Measurements from ENCODE around the gene DHX30.

The DHX30 gene

GRCh38 chr3:47792699-47793098 is 10.2 kb upstream of the DHX30 start:
- WGBS (ENCODE audit: extremely low coverage, insufficient coverage, low lambda C conversion rate), result no CpG with 5 or more reads among the region's 2 CpGs
- H3K27ac ChIP-seq (ENCODE audit: low read depth, low read length), result no peak overlapping the region

GRCh38 chr3:47794544-47794943 is 8.4 kb upstream of the DHX30 start:
- H3K27ac ChIP-seq (ENCODE audit: low read depth, low read length), result no peak overlapping the region
- no peaks in the 10 kb centered on the region for H3K4me1 ChIP-seq (ENCODE audit: control insufficient read depth, low read depth, low read length)
- no peaks in the 10 kb centered on the region for H3K36me3 ChIP-seq (ENCODE audit: control insufficient read depth, insufficient read depth, low read length)
- no peak overlapping the region for H3K4me3 ChIP-seq (ENCODE audit: low read length)
- H3K4me2 ChIP-seq (ENCODE audit: low read length), result no peak overlapping the region
- H3K79me2 ChIP-seq (ENCODE audit: control insufficient read depth, insufficient read depth, low read length), result no peaks in the 10 kb centered on the region
- H3K79me1 ChIP-seq (ENCODE audit: low read length), result no peaks in the 10 kb centered on the region
- no peak overlapping the region for H3K4ac ChIP-seq (ENCODE audit: low read depth, low read length)
- H2BK120ac ChIP-seq (ENCODE audit: low read depth, low read length), result no peak overlapping the region
- H4K5ac ChIP-seq (ENCODE audit: low read length), result no peak overlapping the region
- no peak overlapping the region for H2AK5ac ChIP-seq (ENCODE audit: low read length)
- no peak overlapping the region for H4K8ac ChIP-seq (ENCODE audit: low read depth, low read length)
- H2BK5ac ChIP-seq (ENCODE audit: low read length), result no peak overlapping the region
- DNase-seq, result no peak
- H3K18ac ChIP-seq (ENCODE audit: low read length), result no peak overlapping the region
- no peak overlapping the region for H3K23ac ChIP-seq (ENCODE audit: low read length)
- no peaks in the 10 kb centered on the region for H3K27me3 ChIP-seq (ENCODE audit: insufficient read depth, low read length, poor library complexity)
- H3K56ac ChIP-seq (ENCODE audit: low read length), result no peak overlapping the region
- H2BK15ac ChIP-seq (replicated peaks; ENCODE audit: low read depth), result no peak overlapping the region
- WGBS (ENCODE audit: extremely low coverage, insufficient coverage, low lambda C conversion rate), result no CpG with 5 or more reads among the region's 4 CpGs
- no peak overlapping the region for H3K9ac ChIP-seq (ENCODE audit: low read length)

More at GRCh38 chr3:47792699-47793098, 10.2 kb upstream of the DHX30 start:
- H3K4me3 ChIP-seq (ENCODE audit: low read length), result no peak overlapping the region
- no peak overlapping the region for H4K8ac ChIP-seq (ENCODE audit: low read depth, low read length)
- no peaks in the 10 kb centered on the region for H3K36me3 ChIP-seq (ENCODE audit: control insufficient read depth, insufficient read depth, low read length)
- no peak overlapping the region for H2BK120ac ChIP-seq (ENCODE audit: low read depth, low read length)
- no peak overlapping the region for H3K4ac ChIP-seq (ENCODE audit: low read depth, low read length)
- no peak overlapping the region for H2BK5ac ChIP-seq (ENCODE audit: low read length)
- no peak overlapping the region for H3K18ac ChIP-seq (ENCODE audit: low read length)
- no peaks in the 10 kb centered on the region for H3K4me1 ChIP-seq (ENCODE audit: control insufficient read depth, low read depth, low read length)
- H3K4me2 ChIP-seq (ENCODE audit: low read length), result no peak overlapping the region
- H3K23ac ChIP-seq (ENCODE audit: low read length), result no peak overlapping the region
- no peaks in the 10 kb centered on the region for H3K79me1 ChIP-seq (ENCODE audit: low read length)
- H3K56ac ChIP-seq (ENCODE audit: low read length), result no peak overlapping the region
- H2AK5ac ChIP-seq (ENCODE audit: low read length), result no peak overlapping the region
- H2BK15ac ChIP-seq (replicated peaks; ENCODE audit: low read depth), result no peak overlapping the region
- no peak overlapping the region for H4K5ac ChIP-seq (ENCODE audit: low read length)
- H3K27me3 ChIP-seq (ENCODE audit: insufficient read depth, low read length, poor library complexity), result no peaks in the 10 kb centered on the region
- no peak overlapping the region for H3K9ac ChIP-seq (ENCODE audit: low read length)
- H3K79me2 ChIP-seq (ENCODE audit: control insufficient read depth, insufficient read depth, low read length), result no peaks in the 10 kb centered on the region
- no peak for DNase-seq

- Histone ChIP-seq H3K9ac (ENCODE audit: low read length) (no peak overlapping the region), H3K23ac (ENCODE audit: low read length) (no peak overlapping the region), H3K18ac (ENCODE audit: low read length) (no peak overlapping the region), H4K8ac (ENCODE audit: low read depth, low read length) (no peak overlapping the region), H3K4me2 (ENCODE audit: low read length) (no peak overlapping the region), H3K36me3 (ENCODE audit: control insufficient read depth, insufficient read depth, low read length) (no peaks in the 10 kb centered on the region), H2BK5ac (ENCODE audit: low read length) (no peak overlapping the region), H2BK120ac (ENCODE audit: low read depth, low read length) (no peak overlapping the region), H3K4me3 (ENCODE audit: low read length) (no peak overlapping the region), H3K79me2 (ENCODE audit: control insufficient read depth, insufficient read depth, low read length) (peaks cover 10% of the 10 kb centered on the region), H3K27ac (ENCODE audit: low read depth, low read length) (no peak overlapping the region), H3K56ac (ENCODE audit: low read length) (no peak overlapping the region), H4K5ac (ENCODE audit: low read length) (no peak overlapping the region), H3K79me1 (ENCODE audit: low read length) (peaks cover 6% of the 10 kb centered on the region), H3K4ac (ENCODE audit: low read depth, low read length) (no peak overlapping the region), H2BK15ac (replicated peaks; ENCODE audit: low read depth) (no peak overlapping the region), H3K4me1 (ENCODE audit: control insufficient read depth, low read depth, low read length) (peaks cover 4% of the 10 kb centered on the region), H2AK5ac (ENCODE audit: low read length) (no peak overlapping the region), H3K27me3 (ENCODE audit: insufficient read depth, low read length, poor library complexity) (no peaks in the 10 kb centered on the region)
- peak; percentile 83 for DNase-seq
- no CpG with 5 or more reads among the region's 4 CpGs for WGBS (ENCODE audit: extremely low coverage, insufficient coverage, low lambda C conversion rate)
These were observed 3.2 kb upstream of the DHX30 start for GRCh38 chr3:47799733-47800132.

- no peak overlapping the region for H2BK15ac ChIP-seq (replicated peaks; ENCODE audit: low read depth)
- WGBS (ENCODE audit: extremely low coverage, insufficient coverage, low lambda C conversion rate), result no CpG with 5 or more reads among the region's 20 CpGs
- no peak for DNase-seq
These were observed 615 bp downstream of the DHX30 start for GRCh38 chr3:47803480-47804025.

GRCh38 chr3:47804577-47804976 is 1.6 kb downstream of the DHX30 start:
- Histone ChIP-seq H3K9ac (ENCODE audit: low read length) (no peak overlapping the region), H3K4me1 (ENCODE audit: control insufficient read depth, low read depth, low read length) (peaks cover 4% of the 10 kb centered on the region), H4K8ac (ENCODE audit: low read depth, low read length) (no peak overlapping the region), H3K79me1 (ENCODE audit: low read length) (peaks cover 6% of the 10 kb centered on the region), H3K79me2 (ENCODE audit: control insufficient read depth, insufficient read depth, low read length) (peaks cover 10% of the 10 kb centered on the region), H3K56ac (ENCODE audit: low read length) (no peak overlapping the region), H3K27ac (ENCODE audit: low read depth, low read length) (no peak overlapping the region), H3K23ac (ENCODE audit: low read length) (no peak overlapping the region), H3K4me3 (ENCODE audit: low read length) (no peak overlapping the region), H3K4me2 (ENCODE audit: low read length) (no peak overlapping the region), H2BK120ac (ENCODE audit: low read depth, low read length) (no peak overlapping the region), H2AK5ac (ENCODE audit: low read length) (no peak overlapping the region), H2BK5ac (ENCODE audit: low read length) (no peak overlapping the region), H3K36me3 (ENCODE audit: control insufficient read depth, insufficient read depth, low read length) (peaks cover 2% of the 10 kb centered on the region), H3K27me3 (ENCODE audit: insufficient read depth, low read length, poor library complexity) (no peaks in the 10 kb centered on the region), H4K5ac (ENCODE audit: low read length) (no peak overlapping the region), H3K4ac (ENCODE audit: low read depth, low read length) (no peak overlapping the region), H3K18ac (ENCODE audit: low read length) (no peak overlapping the region), H2BK15ac (replicated peaks; ENCODE audit: low read depth) (no peak overlapping the region)
- DNase-seq, result peak; percentile 21
- no CpG with 5 or more reads among the region's 1 CpG for WGBS (ENCODE audit: extremely low coverage, insufficient coverage, low lambda C conversion rate)

More at GRCh38 chr3:47803480-47804025, 615 bp downstream of the DHX30 start:
- H3K9ac ChIP-seq (ENCODE audit: low read length), result peak overlapping the region; percentile 88
- H3K4me3 ChIP-seq (ENCODE audit: low read length), result peak overlapping the region; percentile 63
- H4K8ac ChIP-seq (ENCODE audit: low read depth, low read length), result peak overlapping the region; percentile 99
- no peak overlapping the region for H4K5ac ChIP-seq (ENCODE audit: low read length)
- H2BK5ac ChIP-seq (ENCODE audit: low read length), result no peak overlapping the region
- peak overlapping the region; percentile 94 for H2AK5ac ChIP-seq (ENCODE audit: low read length)
- peaks cover 6% of the 10 kb centered on the region for H3K79me1 ChIP-seq (ENCODE audit: low read length)
- no peaks in the 10 kb centered on the region for H3K27me3 ChIP-seq (ENCODE audit: insufficient read depth, low read length, poor library complexity)
- no peak overlapping the region for H2BK120ac ChIP-seq (ENCODE audit: low read depth, low read length)
- peak overlapping the region; percentile 79 for H3K4me2 ChIP-seq (ENCODE audit: low read length)
- H3K18ac ChIP-seq (ENCODE audit: low read length), result peak overlapping the region; percentile 73
- H3K4ac ChIP-seq (ENCODE audit: low read depth, low read length), result peak overlapping the region; percentile 64
- H3K36me3 ChIP-seq (ENCODE audit: control insufficient read depth, insufficient read depth, low read length), result peaks cover 2% of the 10 kb centered on the region
- H3K23ac ChIP-seq (ENCODE audit: low read length), result no peak overlapping the region
- peaks cover 4% of the 10 kb centered on the region for H3K4me1 ChIP-seq (ENCODE audit: control insufficient read depth, low read depth, low read length)
- peak overlapping the region; percentile 78 for H3K27ac ChIP-seq (ENCODE audit: low read depth, low read length)
- peak overlapping the region; percentile 84 for H3K56ac ChIP-seq (ENCODE audit: low read length)
- peaks cover 10% of the 10 kb centered on the region for H3K79me2 ChIP-seq (ENCODE audit: control insufficient read depth, insufficient read depth, low read length)
